Ishikawa (cell line): ENCODE measurements around the gene GLI3.

Experiments
- CEBPB ChIP-seq: IDR thresholded peaks from 2 replicates; pipeline ENCODE4 v1.6.1; 2012
- CREB1 ChIP-seq: IDR thresholded peaks from 2 replicates; pipeline ENCODE4 v1.6.1; 2012; ENCODE audit warnings: low read depth
- EGR1 ChIP-seq: IDR thresholded peaks from 2 replicates; pipeline ENCODE4 v1.6.1; 2012
- EP300 ChIP-seq: IDR thresholded peaks from 2 replicates; pipeline ENCODE4 v1.6.1; 2012; ENCODE audit warnings: borderline replicate concordance
- FOXM1 ChIP-seq: IDR thresholded peaks from 2 replicates; pipeline ENCODE4 v1.6.1; 2012; ENCODE audit warnings: low read depth, borderline replicate concordance
- NFIC ChIP-seq: IDR thresholded peaks from 2 replicates; pipeline ENCODE4 v1.6.1; 2012
- RAD21 ChIP-seq: IDR thresholded peaks from 2 replicates; pipeline ENCODE4 v1.6.1; 2012; ENCODE audit warnings: low read depth
- TAF1 ChIP-seq: IDR thresholded peaks from 2 replicates; pipeline ENCODE4 v1.6.1; 2012; ENCODE audit warnings: low read depth, mild to moderate bottlenecking
- TCF12 ChIP-seq: IDR thresholded peaks from 2 replicates; pipeline ENCODE4 v1.6.1; 2012; ENCODE audit warnings: low read depth
- TEAD4 ChIP-seq: IDR thresholded peaks from 2 replicates; pipeline ENCODE4 v1.6.1; 2012
- YY1 ChIP-seq: IDR thresholded peaks from 2 replicates; pipeline ENCODE4 v1.6.1; 2012; ENCODE audit warnings: low read depth
- ZBTB7A ChIP-seq: IDR thresholded peaks from 2 replicates; pipeline ENCODE4 v1.6.1; 2012; ENCODE audit warnings: low read depth
- TF ChIP-seq, protein P1 (sequence below): IDR thresholded peaks from 2 replicates; pipeline ENCODE4 v1.6.1; 2012
- TF ChIP-seq, protein P2 (sequence below): IDR thresholded peaks from 2 replicates; pipeline ENCODE4 v1.6.1; 2012; ENCODE audit warnings: low read depth, mild to moderate bottlenecking
- TF ChIP-seq, protein P3 (sequence below): IDR thresholded peaks from 2 replicates; pipeline ENCODE4 v1.6.1; 2012

GLI3 gene

GRCh38 chr7:41933427-41933826, 303.6 kb downstream of the GLI3 start:
- TF ChIP-seq EGR1 (no peak), TCF12 (no peak), RAD21 (no peak), EP300 (no peak), FOXM1 (no peak), TEAD4 (no peak), CREB1 (no peak), NFIC (no peak), YY1 (no peak), ZBTB7A (no peak), CEBPB (no peak), TAF1 (no peak)
- TF ChIP-seq, protein P1, sequence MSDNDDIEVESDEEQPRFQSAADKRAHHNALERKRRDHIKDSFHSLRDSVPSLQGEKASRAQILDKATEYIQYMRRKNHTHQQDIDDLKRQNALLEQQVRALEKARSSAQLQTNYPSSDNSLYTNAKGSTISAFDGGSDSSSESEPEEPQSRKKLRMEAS = no peak
- TF ChIP-seq, protein P2, sequence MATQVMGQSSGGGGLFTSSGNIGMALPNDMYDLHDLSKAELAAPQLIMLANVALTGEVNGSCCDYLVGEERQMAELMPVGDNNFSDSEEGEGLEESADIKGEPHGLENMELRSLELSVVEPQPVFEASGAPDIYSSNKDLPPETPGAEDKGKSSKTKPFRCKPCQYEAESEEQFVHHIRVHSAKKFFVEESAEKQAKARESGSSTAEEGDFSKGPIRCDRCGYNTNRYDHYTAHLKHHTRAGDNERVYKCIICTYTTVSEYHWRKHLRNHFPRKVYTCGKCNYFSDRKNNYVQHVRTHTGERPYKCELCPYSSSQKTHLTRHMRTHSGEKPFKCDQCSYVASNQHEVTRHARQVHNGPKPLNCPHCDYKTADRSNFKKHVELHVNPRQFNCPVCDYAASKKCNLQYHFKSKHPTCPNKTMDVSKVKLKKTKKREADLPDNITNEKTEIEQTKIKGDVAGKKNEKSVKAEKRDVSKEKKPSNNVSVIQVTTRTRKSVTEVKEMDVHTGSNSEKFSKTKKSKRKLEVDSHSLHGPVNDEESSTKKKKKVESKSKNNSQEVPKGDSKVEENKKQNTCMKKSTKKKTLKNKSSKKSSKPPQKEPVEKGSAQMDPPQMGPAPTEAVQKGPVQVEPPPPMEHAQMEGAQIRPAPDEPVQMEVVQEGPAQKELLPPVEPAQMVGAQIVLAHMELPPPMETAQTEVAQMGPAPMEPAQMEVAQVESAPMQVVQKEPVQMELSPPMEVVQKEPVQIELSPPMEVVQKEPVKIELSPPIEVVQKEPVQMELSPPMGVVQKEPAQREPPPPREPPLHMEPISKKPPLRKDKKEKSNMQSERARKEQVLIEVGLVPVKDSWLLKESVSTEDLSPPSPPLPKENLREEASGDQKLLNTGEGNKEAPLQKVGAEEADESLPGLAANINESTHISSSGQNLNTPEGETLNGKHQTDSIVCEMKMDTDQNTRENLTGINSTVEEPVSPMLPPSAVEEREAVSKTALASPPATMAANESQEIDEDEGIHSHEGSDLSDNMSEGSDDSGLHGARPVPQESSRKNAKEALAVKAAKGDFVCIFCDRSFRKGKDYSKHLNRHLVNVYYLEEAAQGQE = no peak
- TF ChIP-seq, protein P3, sequence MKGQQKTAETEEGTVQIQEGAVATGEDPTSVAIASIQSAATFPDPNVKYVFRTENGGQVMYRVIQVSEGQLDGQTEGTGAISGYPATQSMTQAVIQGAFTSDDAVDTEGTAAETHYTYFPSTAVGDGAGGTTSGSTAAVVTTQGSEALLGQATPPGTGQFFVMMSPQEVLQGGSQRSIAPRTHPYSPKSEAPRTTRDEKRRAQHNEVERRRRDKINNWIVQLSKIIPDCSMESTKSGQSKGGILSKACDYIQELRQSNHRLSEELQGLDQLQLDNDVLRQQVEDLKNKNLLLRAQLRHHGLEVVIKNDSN = no peak

DNA sequence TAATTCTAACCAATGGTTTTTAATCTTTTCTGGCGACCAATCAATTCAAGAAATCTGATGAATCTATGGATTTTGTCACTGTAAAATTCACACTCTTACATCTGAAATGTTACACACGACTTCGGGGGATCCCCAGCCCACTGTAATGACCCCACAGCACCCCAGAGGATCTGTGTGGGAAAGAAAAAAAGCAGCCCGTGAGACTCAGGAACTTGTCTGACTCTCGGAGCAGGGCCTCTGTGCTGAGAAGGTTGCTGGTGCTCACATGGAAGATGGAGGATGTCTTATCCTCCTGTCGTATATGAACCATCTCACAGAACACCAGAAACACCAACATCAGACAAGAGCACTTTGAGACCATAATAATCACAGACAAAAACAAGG, 305.8 kb downstream of the GLI3 start:
- TF ChIP-seq, protein P2 = no peak
- TF ChIP-seq EP300 (no peak), FOXM1 (no peak), CEBPB (no peak), CREB1 (no peak), TCF12 (no peak), EGR1 (no peak), YY1 (no peak), TAF1 (no peak), NFIC (no peak), TEAD4 (no peak), RAD21 (no peak), ZBTB7A (no peak)
- TF ChIP-seq, protein P3 = no peak
- TF ChIP-seq, protein P1 = no peak

GRCh38 chr7:41930538-41931262, 306.3 kb downstream of the GLI3 start:
- no peak for TF ChIP-seq FOXM1
- no peak for TF ChIP-seq RAD21
- TF ChIP-seq, protein P3 = no peak
- TF ChIP-seq EP300 = no peak

DNA sequence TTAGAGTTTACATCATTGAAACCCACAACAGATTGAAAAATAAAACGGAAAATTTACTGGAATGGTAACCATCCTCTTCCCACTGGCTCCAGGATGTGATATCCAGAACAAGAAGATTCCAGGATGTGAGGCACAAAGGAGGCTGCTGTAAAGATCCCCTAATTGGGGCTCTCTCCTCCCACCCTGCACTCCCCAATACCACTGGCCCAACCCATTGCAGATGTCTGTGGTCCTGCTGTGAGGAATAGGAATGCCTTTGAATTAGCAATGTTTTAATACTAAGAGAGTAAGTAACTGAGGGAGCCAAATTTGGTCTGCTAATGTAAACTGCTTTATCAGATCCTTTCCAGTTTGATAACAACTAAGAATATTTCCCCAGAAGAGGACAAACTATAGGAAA, 308.2 kb downstream of the GLI3 start:
- TF ChIP-seq, protein P3 = no peak
- TF ChIP-seq EGR1 (no peak), ZBTB7A (no peak), EP300 (no peak), TEAD4 (no peak), TAF1 (no peak), YY1 (no peak), RAD21 (no peak), TCF12 (no peak), NFIC (no peak), CEBPB (no peak), FOXM1 (no peak), CREB1 (no peak)
- TF ChIP-seq, protein P1 = no peak
- TF ChIP-seq, protein P2 = no peak
